Activated T-cell treated with anti-CD3 and anti-CD28 coated beads, Interleukin-2, amount 50 U/mL, for 4 hours (primary cell): ENCODE data around the gene CACTIN. TPM values are rescaled to one million over a fixed set of nuclear protein-coding genes. Genes with fewer than 3 reads are reported as not detected.
"Not testable (repeated sequence)": the region's sequence is repeated elsewhere in the genome, so short reads cannot be mapped to it uniquely, and the experiment has no call there.

Experiments
- ATAC-seq, 2 donors: fragments of 200-7000 bp; cut with Tn5 transposase; one replicate each; pipeline ENCODE4 v1.10.0; 2021
- DNase-seq: peaks from one replicate; pipeline ENCODE4 v3.0.0-alpha.2; 2020
- H3K27me3 Mint-ChIP-seq: one replicate; pipeline ENCODE4 v1.8.0; 2021; ENCODE audit warnings: low read depth, mixed read lengths
- H3K36me3 Mint-ChIP-seq: one replicate; pipeline ENCODE4 v1.8.0; 2022; ENCODE audit warnings: mixed read lengths; ENCODE audit not compliant: insufficient read depth
- H3K4me1 Mint-ChIP-seq: one replicate; pipeline ENCODE4 v1.8.0; 2021; ENCODE audit warnings: low read depth, mixed read lengths
- H3K4me3 Mint-ChIP-seq: one replicate; pipeline ENCODE4 v1.8.0; 2021; ENCODE audit warnings: mild to moderate bottlenecking, moderate library complexity, mixed read lengths
- H3K9me3 Mint-ChIP-seq: one replicate; pipeline ENCODE4 v1.8.0; 2021; ENCODE audit warnings: mixed read lengths
- total RNA-seq, 3 donors: library from RNA; stranded (reverse); gene quantifications; one replicate each; pipeline ENCODE4 v1.2.1, GENCODE V29; 2021

CACTIN gene
- total RNA-seq, 3 donors from 2014 or later: 51.5 to 53.8 (median 52.6) TPM

- no peaks in the 10 kb centered on the region for H3K27me3 Mint-ChIP-seq
- peaks cover 7% of the 10 kb centered on the region for H3K4me1 Mint-ChIP-seq
- no peaks in the 10 kb centered on the region for H3K9me3 Mint-ChIP-seq
- H3K4me3 Mint-ChIP-seq: no peak overlapping the region
- no peaks in the 10 kb centered on the region for H3K36me3 Mint-ChIP-seq
- ATAC-seq (no peak), DNase-seq (no peak)
Measured at GRCh38 chr19:3631053-3631861, 4.7 kb upstream of the CACTIN start.

GRCh38 chr19:3628766-3629165, 2.2 kb upstream of the CACTIN start:
- not testable (repeated sequence) for H3K36me3 Mint-ChIP-seq, H3K27me3 Mint-ChIP-seq, H3K4me3 Mint-ChIP-seq, DNase-seq, ATAC-seq, H3K9me3 Mint-ChIP-seq
- H3K4me1 Mint-ChIP-seq: peaks cover 22% of the 10 kb centered on the region

- ATAC-seq (no peak), DNase-seq (no peak)
- peaks cover 22% of the 10 kb centered on the region for H3K4me1 Mint-ChIP-seq
Measured at GRCh38 chr19:3627351-3627723, 747 bp upstream of the CACTIN start.

GRCh38 chr19:3625996-3626472, 556 bp downstream of the CACTIN start:
- peaks cover 4% of the 10 kb centered on the region for H3K36me3 Mint-ChIP-seq
- ATAC-seq (peak; percentile 16 to 23), DNase-seq (no peak)
- H3K4me1 Mint-ChIP-seq: peaks cover 22% of the 10 kb centered on the region
- peak overlapping the region; percentile 93 for H3K4me3 Mint-ChIP-seq
- H3K9me3 Mint-ChIP-seq: no peaks in the 10 kb centered on the region
- H3K27me3 Mint-ChIP-seq: no peaks in the 10 kb centered on the region

More at GRCh38 chr19:3627351-3627723, 747 bp upstream of the CACTIN start:
- Mint-ChIP-seq H3K36me3 (peaks cover 2% of the 10 kb centered on the region), H3K27me3 (no peaks in the 10 kb centered on the region), H3K9me3 (no peaks in the 10 kb centered on the region), H3K4me3 (peak overlapping the region; percentile 93)

- peaks cover 9% of the 10 kb centered on the region for H3K36me3 Mint-ChIP-seq
- no peaks in the 10 kb centered on the region for H3K27me3 Mint-ChIP-seq
- ATAC-seq (no peak), DNase-seq (no peak)
- H3K4me3 Mint-ChIP-seq: peak overlapping the region; percentile 93
- peaks cover 22% of the 10 kb centered on the region for H3K4me1 Mint-ChIP-seq
- H3K9me3 Mint-ChIP-seq: no peaks in the 10 kb centered on the region
Measured at GRCh38 chr19:3623716-3624115, 2.9 kb downstream of the CACTIN start.

GRCh38 chr19:3622224-3622623, 4.4 kb downstream of the CACTIN start:
- peaks cover 10% of the 10 kb centered on the region for H3K36me3 Mint-ChIP-seq
- no peaks in the 10 kb centered on the region for H3K9me3 Mint-ChIP-seq
- DNase-seq (no peak), ATAC-seq (no peak)
- peaks cover 30% of the 10 kb centered on the region for H3K4me1 Mint-ChIP-seq
- H3K27me3 Mint-ChIP-seq: no peaks in the 10 kb centered on the region
- H3K4me3 Mint-ChIP-seq: no peak overlapping the region

GRCh38 chr19:3621689-3622088, 4.9 kb downstream of the CACTIN start:
- DNase-seq (no peak), ATAC-seq (no peak)
- Mint-ChIP-seq H3K27me3 (no peaks in the 10 kb centered on the region), H3K36me3 (peaks cover 12% of the 10 kb centered on the region), H3K4me3 (no peak overlapping the region), H3K4me1 (peaks cover 29% of the 10 kb centered on the region), H3K9me3 (no peaks in the 10 kb centered on the region)

GRCh38 chr19:3620817-3621547, 5.6 kb downstream of the CACTIN start:
- ATAC-seq (no peak), DNase-seq (no peak)
- Mint-ChIP-seq H3K27me3 (no peaks in the 10 kb centered on the region), H3K4me3 (no peak overlapping the region), H3K4me1 (peaks cover 26% of the 10 kb centered on the region), H3K36me3 (peaks cover 12% of the 10 kb centered on the region), H3K9me3 (no peaks in the 10 kb centered on the region)

GRCh38 chr19:3620145-3620816, 6.3 kb downstream of the CACTIN start:
- Mint-ChIP-seq H3K4me3 (no peak overlapping the region), H3K9me3 (no peaks in the 10 kb centered on the region), H3K36me3 (peaks cover 12% of the 10 kb centered on the region), H3K4me1 (peaks cover 22% of the 10 kb centered on the region), H3K27me3 (no peaks in the 10 kb centered on the region)
- DNase-seq: no peak
- no peak for ATAC-seq

- H3K4me1 Mint-ChIP-seq: peaks cover 19% of the 10 kb centered on the region
- no peak overlapping the region for H3K4me3 Mint-ChIP-seq
- H3K27me3 Mint-ChIP-seq: no peaks in the 10 kb centered on the region
- DNase-seq (no peak), ATAC-seq (no peak)
- H3K9me3 Mint-ChIP-seq: no peaks in the 10 kb centered on the region
- H3K36me3 Mint-ChIP-seq: peaks cover 12% of the 10 kb centered on the region
Measured at GRCh38 chr19:3619631-3620012, 7.0 kb downstream of the CACTIN start.

- H3K9me3 Mint-ChIP-seq: no peaks in the 10 kb centered on the region
- ATAC-seq: no peak
- peaks cover 12% of the 10 kb centered on the region for H3K36me3 Mint-ChIP-seq
- H3K4me3 Mint-ChIP-seq: no peak overlapping the region
- H3K4me1 Mint-ChIP-seq: peaks cover 13% of the 10 kb centered on the region
- no peak for DNase-seq
- no peaks in the 10 kb centered on the region for H3K27me3 Mint-ChIP-seq
Measured at GRCh38 chr19:3618811-3619630, 7.6 kb downstream of the CACTIN start.

GRCh38 chr19:3618144-3618810, 8.3 kb downstream of the CACTIN start:
- no peaks in the 10 kb centered on the region for H3K27me3 Mint-ChIP-seq
- peaks cover 12% of the 10 kb centered on the region for H3K4me1 Mint-ChIP-seq
- no peak overlapping the region for H3K4me3 Mint-ChIP-seq
- H3K36me3 Mint-ChIP-seq: peaks cover 12% of the 10 kb centered on the region
- ATAC-seq (peak; percentile 70 to 71), DNase-seq (peak; percentile 54)
- H3K9me3 Mint-ChIP-seq: no peaks in the 10 kb centered on the region

GRCh38 chr19:3617463-3617862, 9.1 kb downstream of the CACTIN start:
- ATAC-seq (peak; percentile 38 to 45), DNase-seq (no peak)
- no peaks in the 10 kb centered on the region for H3K27me3 Mint-ChIP-seq
- no peak overlapping the region for H3K4me3 Mint-ChIP-seq
- H3K36me3 Mint-ChIP-seq: peaks cover 9% of the 10 kb centered on the region
- H3K9me3 Mint-ChIP-seq: no peaks in the 10 kb centered on the region
- H3K4me1 Mint-ChIP-seq: peaks cover 12% of the 10 kb centered on the region
